Neural progenitor cell (in vitro differentiated cells): ENCODE results near the gene GDI1.

ENCODE experiments used
- CTCF ChIP-seq: fragments of 200-600 bp; sonication (generic); IDR thresholded peaks from 2 replicates; pipeline ENCODE4 v1.5.1; 2017; ENCODE audit warnings: antibody characterized with exemption, mild to moderate bottlenecking
- EZH2 ChIP-seq: fragments of 200-600 bp; sonication (generic); IDR thresholded peaks from 2 replicates; pipeline ENCODE4 v1.6.1; 2017; ENCODE audit warnings: antibody characterized with exemption, mild to moderate bottlenecking, moderate library complexity

DNA sequence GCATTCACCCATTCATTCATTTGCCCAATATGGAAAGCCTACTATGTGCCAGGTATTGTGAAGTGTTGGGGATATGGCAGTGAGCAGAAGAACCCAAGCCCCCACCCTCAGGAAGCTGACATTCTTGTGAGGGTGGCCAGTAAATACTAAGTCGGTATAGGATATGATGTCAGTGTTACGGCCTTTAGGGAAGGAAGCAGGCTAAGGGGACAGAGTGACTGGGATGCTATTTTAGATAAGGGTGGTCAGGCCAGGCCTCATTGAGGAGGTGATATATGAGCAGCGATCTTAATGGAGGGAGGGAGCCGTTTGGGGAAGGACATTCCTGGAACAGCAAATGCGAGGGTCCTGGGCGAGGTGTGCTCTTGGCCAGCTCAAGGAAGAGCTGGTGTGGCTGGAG lies 6.5 kb upstream of the GDI1 start:
- TF ChIP-seq CTCF = no peak
- TF ChIP-seq EZH2 = no peak
